ENCODE measurements around the gene NR5A2.
A peak's percentile ranks its signal among the peaks of the same experiment; 100 is the strongest.

The NR5A2 gene

GRCh38 chr1:200042552-200043335, 15.2 kb downstream of the NR5A2 start:
- H3K4me3 ChIP-seq (replicated peaks in 1 of 2; ENCODE audit: low read depth in 2 of 2, low read length in 2 of 2), result peak overlapping the region; percentile 39 to 40
- DNase-seq (ENCODE audit: low read depth in 2 of 2), result no peak
- TF ChIP-seq CTCF (IDR thresholded peaks at IDR 0.05; ENCODE audit: low read depth, low read length), result no peak

- no peak for DNase-seq (ENCODE audit: low read depth in 2 of 2)
- no peak overlapping the region for H3K4me3 ChIP-seq (replicated peaks in 1 of 2; ENCODE audit: low read depth in 2 of 2, low read length in 2 of 2)
- TF ChIP-seq CTCF (IDR thresholded peaks at IDR 0.05; ENCODE audit: low read depth, low read length), result no peak
Observed at GRCh38 chr1:200043336-200043668, 15.8 kb downstream of the NR5A2 start.

GRCh38 chr1:200046115-200046514, 18.6 kb downstream of the NR5A2 start:
- TF ChIP-seq CTCF (IDR thresholded peaks at IDR 0.05; ENCODE audit: low read depth, low read length), result no peak
- H3K4me3 ChIP-seq (replicated peaks in 1 of 2; ENCODE audit: low read depth in 2 of 2, low read length in 2 of 2), result no peak overlapping the region
- no peak for DNase-seq (ENCODE audit: low read depth in 2 of 2)

- no peak for DNase-seq (ENCODE audit: low read depth in 2 of 2)
- no peak for TF ChIP-seq CTCF (IDR thresholded peaks at IDR 0.05; ENCODE audit: low read depth, low read length)
- no peak overlapping the region for H3K4me3 ChIP-seq (replicated peaks in 1 of 2; ENCODE audit: low read depth in 2 of 2, low read length in 2 of 2)
Observed at GRCh38 chr1:200048244-200048643, 20.7 kb downstream of the NR5A2 start.

GRCh38 chr1:200049810-200050209, 22.3 kb downstream of the NR5A2 start:
- TF ChIP-seq CTCF (IDR thresholded peaks at IDR 0.05; ENCODE audit: low read depth, low read length), result no peak
- no peak for DNase-seq (ENCODE audit: low read depth in 2 of 2)
- no peak overlapping the region for H3K4me3 ChIP-seq (replicated peaks in 1 of 2; ENCODE audit: low read depth in 2 of 2, low read length in 2 of 2)

DNA sequence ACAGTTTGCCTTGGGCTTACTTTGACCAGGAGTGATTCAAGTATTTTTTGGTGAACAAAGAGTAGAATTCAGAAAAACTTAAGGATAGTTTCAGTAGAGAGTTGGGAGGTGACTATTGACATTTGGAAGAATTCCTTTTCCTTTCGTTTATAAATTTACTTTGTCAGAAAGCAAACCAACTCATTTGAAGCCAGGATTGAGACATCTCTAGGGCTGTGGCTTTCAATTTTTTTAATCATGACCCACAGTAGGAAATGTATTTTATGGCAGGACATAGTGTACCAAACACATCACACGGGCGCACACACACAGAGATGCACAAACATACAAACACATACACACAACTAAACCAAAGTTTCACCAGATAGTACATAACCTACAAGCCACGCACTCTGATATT, 24.1 kb downstream of the NR5A2 start:
- no peak for TF ChIP-seq CTCF (IDR thresholded peaks at IDR 0.05; ENCODE audit: low read depth, low read length)

DNA sequence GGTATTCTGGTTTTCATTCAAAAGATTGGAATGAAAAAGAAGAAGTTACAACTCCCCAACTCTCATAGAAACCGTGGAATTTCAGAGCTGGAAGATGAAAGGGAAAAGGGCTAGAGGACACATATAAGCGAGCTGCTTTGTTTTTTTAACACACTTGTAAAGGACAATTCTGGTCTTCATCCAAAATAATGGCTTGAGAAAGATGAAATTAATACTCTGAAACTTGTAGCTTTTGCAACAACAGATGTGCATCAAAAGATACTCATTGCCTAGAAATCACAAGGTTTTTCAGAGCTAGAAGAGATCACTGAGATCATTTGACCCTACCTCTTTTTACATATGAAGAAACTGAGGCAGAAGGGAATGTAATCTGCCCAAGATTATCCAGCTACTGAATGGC, 25.6 kb downstream of the NR5A2 start:
- no peak overlapping the region for H3K4me3 ChIP-seq (replicated peaks in 1 of 2; ENCODE audit: low read depth in 2 of 2, low read length in 2 of 2)
- no peak for TF ChIP-seq CTCF (IDR thresholded peaks at IDR 0.05; ENCODE audit: low read depth, low read length)
- DNase-seq (ENCODE audit: low read depth in 2 of 2), result no peak

More for the DNA sequence above, 24.1 kb downstream of the NR5A2 start:
- no peak overlapping the region for H3K4me3 ChIP-seq (replicated peaks in 1 of 2; ENCODE audit: low read depth in 2 of 2, low read length in 2 of 2)
- DNase-seq (ENCODE audit: low read depth in 2 of 2), result no peak

Measured in cardiac fibroblast (primary cell).